GM21717 (cell line): ENCODE measurements around the gene GLS.
"Not testable (repeated sequence)": the region's sequence is repeated elsewhere in the genome, so short reads cannot be mapped to it uniquely, and the experiment has no call there.

Experiments
- ATAC-seq: cut with Tn5 transposase; IDR thresholded peaks from one replicate; pipeline ENCODE4 v1.9.1; 2021; ENCODE audit warnings: mild to moderate bottlenecking, moderate library complexity; ENCODE audit not compliant: unreplicated experiment

Gene GLS

DNA sequence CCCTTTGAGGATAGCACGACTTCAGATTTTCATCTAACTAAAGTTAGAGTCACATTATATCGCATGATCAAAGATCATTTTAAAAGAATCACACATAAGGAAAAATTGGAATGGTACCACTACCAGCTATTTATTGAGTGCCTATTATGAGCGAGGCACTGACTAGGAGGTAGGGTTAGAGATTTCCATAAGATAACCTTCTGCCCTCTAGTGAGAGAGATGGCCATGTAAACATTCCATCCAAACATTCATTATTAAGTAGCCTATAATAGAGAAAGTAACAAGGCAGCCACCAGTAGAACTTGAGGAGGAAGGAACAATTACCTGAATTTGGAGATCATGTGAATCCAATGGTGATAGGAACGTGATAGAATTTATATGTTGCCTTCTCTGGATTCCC, 25.4 kb upstream of the GLS start:
- ATAC-seq = no peak

DNA sequence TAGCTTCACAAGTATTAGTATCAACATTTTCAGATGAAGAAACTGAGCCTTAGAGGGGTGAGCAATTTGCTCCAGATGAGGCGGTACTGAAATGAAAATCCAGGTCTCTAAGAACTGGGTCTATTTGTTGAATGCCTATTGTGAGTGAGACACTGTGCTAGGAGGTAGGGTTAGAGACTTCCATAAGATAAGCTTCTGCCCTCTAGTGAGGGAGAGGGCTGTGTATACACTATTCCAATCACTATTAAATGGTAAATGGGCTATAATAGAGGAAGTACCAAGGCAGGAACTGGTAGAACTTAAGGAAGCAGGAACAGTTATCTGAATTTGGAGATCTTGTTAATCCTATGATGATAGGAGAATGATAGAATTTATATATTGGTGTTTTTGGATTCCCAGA, 23.6 kb upstream of the GLS start:
- no peak for ATAC-seq

GRCh38 chr2:190858817-190859216, 21.8 kb upstream of the GLS start:
- no peak for ATAC-seq

DNA sequence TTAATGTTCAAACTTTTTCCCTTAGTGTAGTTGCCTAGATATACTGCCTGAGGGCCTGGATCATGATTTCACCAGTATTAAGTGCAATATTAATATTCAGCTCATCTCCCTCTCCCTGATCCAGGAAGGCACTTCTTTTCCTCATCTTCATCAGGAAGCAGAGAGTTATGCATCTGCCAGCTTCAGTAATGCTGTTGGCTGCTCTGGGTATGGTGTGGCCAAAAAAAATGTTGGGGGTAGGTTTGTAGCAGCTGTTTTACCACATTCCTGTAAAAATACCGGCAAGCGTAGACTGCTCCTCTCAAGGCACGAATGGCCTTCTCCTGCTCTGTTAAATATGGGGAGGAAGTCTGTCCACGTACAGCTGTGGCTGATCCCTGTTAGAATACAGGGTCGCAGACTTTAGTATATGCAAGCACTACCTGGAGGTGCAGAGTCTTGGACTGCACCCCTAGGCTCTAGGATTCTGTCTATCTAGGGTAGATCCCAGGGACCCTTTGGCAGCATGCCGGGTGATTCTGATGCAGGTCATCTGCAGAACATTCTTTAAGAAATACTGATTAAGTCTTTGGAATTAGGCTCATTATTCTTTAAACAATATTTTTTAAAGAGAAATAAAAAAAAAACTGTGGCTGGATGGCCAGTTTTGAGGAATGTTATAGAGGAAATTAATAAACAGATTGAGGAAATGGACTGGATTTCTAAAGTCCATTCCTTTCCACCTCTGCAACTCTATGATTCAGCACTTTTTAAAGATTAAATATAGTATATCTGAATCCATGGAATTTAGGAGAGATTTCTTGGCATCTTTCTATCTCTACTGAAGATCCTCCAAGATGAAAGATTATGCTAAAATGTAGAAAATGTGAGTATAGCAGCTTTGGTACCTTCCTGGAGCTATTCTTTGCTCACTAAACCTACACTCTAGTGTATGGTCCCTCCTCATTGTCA, 21.0 kb upstream of the GLS start:
- ATAC-seq = no peak

DNA sequence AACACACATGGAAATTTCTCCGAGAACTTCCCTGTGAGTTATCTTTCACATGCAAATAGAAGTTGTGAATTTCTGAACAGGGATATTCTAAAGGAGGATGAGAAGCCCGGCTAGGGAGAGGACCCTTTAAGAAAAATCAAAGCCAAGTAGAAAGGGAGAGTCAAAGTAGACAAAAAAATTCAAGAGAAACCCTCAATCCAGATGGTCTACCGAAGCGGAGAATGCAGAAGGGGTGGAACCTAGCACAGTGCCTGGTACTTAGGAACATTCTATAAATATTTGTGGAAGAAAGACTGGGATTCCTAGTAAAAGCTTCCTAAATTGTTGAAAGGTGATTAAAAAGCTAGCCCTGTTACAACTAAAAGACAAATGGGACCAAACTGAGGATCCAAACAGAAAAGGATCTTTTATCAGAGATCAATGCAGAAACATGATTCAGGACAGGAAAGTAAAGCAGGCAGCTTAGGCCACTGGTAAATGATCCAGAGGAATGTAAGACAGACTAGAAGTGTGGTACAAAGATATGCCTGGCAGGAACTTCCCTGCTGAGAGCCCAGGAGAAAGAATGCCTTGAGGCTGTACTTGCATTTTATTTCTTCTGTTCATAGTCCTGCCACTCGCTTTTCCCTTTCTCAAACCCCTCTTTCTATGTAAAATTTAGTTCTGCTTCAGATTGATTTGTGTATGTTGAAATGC, 19.5 kb upstream of the GLS start:
- ATAC-seq = no peak

GRCh38 chr2:190862128-190862527, 18.5 kb upstream of the GLS start:
- not testable (repeated sequence) for ATAC-seq

GRCh38 chr2:190862571-190862991, 18.0 kb upstream of the GLS start:
- no peak for ATAC-seq

- no peak for ATAC-seq
Measured at GRCh38 chr2:190863946-190864345, 16.7 kb upstream of the GLS start.

DNA sequence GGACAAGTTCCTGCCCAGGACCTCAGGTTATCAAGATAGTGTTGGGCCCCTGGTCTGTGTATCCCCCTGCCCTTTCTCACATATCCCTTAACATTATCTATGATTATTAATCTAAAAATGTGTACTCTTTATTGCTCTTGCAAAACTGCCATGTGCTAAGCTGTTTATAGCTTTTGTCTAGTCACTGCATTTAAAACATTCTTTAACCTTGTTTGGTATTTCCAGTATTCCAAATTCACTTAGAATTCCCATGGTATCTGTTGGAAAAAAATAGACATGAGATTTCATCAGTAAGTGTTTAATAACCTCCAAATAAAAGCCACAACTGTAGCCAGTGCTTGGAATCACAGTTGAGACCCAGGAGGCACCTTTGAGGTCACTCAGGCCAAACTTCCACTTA, 16.2 kb upstream of the GLS start:
- no peak for ATAC-seq

DNA sequence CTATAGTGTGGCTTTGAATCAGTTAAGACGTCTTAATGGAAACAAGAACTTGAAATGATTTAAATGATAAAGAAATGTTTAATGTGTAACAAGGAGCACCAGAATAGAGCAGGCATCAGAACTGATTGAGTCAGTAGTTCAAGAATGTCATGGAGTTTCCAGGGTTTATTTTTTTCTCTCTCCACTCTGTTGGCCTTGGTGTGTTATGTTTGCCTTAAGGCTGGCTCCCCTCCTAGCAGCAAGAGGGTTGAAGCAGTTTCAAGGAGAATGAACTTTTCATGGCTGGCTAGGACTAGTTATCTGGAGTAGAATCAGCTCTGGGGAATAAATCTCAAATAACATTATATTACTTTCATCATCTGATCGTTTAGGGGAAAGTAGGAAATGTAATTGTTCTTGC, 13.4 kb upstream of the GLS start:
- ATAC-seq = no peak

DNA sequence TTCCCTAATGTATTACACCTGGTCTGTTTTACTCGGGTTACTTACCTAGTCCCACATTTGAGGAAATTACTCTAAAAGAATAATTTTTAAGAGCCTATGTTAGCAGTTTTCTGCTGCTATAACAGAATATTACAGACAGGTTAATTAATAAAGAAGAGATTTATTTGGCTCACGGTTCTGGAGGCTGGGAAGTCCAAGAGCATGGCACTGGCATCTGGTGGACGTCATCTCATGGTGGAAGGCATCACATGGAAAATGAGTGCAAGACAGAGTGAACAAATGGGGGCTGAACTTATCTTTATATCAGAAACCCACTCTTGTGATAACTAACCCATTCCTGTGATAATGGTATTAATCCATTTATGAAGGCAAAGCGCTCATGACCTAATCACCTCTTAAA, 12.8 kb upstream of the GLS start:
- no peak for ATAC-seq

GRCh38 chr2:190869721-190870120, 10.9 kb upstream of the GLS start:
- ATAC-seq = no peak

GRCh38 chr2:190873451-190873850, 7.2 kb upstream of the GLS start:
- not testable (repeated sequence) for ATAC-seq

DNA sequence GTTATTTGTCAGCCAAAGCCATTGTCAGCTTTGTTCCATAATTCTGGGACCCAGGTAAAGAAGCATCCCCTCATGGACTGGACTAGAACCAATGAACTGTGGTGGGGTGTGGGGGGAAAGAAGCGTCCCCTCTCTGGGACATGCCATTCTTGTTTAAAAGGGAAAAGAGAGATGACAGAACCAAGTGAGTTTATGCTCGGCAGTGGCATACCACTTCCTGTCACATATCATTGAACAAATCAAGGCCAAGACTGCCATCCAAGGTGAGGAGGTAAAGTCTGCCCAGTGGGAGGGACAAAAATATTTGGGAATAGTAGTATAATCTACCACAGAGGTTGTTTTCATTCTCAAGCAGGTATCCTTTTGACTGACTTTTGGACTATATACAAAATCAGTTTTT, 4.7 kb upstream of the GLS start:
- ATAC-seq = no peak

DNA sequence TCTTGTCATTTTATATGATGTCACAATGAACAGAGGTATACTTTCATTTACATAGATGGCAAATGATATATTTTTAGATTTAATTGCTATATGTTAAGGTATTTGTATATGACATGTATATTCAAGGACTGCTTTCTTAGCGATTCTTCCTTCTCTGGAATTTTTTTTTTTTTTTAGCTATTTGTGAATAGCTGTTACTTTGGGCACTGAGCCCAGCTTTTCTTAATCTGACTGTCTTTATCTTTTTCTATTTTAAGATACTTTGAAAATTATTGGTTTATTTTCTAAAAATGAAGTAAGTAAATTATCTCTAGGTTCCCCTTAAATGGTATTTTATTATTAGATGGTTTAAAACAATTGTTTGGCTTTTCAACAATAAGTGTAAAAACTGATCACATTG, 4.0 kb upstream of the GLS start:
- no peak for ATAC-seq

DNA sequence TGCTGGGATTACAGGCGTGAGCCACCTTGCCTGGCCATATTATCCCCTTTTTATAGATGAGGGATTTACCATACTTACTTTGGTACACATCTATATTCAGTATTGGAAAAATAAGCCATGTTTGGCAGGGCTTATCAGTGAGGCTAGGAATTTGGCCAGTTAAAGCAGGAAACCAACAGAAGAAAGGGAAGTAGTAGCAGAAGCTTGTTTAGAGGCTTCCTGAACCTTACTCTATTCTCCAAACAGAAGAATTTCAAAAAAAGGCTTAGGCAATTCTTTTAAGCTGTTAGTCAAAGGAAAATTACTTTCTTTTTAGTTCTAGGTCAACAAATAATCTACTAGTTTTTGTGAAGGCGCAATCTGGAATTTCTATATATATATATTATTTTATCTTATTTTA, 3.2 kb upstream of the GLS start:
- no peak for ATAC-seq

DNA sequence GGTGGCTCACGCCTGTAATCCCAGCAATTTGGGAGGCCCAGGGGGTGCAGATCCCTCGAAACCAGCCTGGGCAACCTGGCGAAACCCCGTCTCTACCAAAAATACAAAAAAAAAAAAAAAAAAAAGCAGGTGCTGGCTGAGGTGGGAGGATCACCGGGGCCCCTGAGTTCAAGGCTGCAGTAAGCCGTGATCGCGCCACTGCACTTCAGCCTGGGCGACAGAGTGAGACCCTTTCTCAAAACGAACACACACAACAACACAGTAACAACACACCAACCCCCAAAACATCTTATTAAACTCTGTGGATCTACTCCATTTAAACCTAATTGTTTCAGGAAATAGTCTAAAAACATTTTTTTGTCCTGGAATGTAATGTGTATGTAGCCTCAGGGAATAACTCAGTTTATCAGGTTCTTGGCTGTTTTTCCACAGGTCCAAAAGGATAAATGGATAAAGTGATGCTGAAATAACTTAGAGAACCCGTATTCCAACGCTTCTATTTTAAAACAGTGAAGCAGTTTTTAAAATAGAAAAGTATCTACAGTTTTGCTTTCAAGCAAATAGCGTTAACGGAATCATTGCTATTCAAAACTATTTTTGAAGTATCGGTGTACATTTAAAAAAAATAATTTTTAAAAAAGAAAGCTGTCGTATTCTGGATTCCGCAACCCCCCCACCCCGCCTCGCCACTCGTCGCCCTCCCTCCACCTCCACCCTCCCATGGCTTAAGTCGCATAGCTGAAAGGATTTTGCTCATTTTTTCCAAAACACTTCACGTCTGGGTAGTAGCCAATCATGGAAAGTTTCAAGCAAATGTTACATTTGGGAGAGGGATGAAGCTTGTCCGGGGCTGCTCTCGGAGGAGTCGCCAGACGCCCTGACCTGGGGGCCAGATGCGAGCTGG, 895 bp upstream of the GLS start:
- ATAC-seq = no peak

- no peak for ATAC-seq
Measured at GRCh38 chr2:190881084-190881597, 520 bp downstream of the GLS start.

- ATAC-seq = peak; percentile 63
Measured at GRCh38 chr2:190881598-190882410, 1.2 kb downstream of the GLS start.

GRCh38 chr2:190882411-190882766, 1.8 kb downstream of the GLS start:
- peak; percentile 13 for ATAC-seq
